Measurements from ENCODE around the gene MBOAT2.
A peak's percentile ranks its signal among the peaks of the same experiment; 100 is the strongest.
"Not testable (repeated sequence)": the region's sequence is repeated elsewhere in the genome, so short reads cannot be mapped to it uniquely, and the experiment has no call there.

The MBOAT2 gene, protein sequence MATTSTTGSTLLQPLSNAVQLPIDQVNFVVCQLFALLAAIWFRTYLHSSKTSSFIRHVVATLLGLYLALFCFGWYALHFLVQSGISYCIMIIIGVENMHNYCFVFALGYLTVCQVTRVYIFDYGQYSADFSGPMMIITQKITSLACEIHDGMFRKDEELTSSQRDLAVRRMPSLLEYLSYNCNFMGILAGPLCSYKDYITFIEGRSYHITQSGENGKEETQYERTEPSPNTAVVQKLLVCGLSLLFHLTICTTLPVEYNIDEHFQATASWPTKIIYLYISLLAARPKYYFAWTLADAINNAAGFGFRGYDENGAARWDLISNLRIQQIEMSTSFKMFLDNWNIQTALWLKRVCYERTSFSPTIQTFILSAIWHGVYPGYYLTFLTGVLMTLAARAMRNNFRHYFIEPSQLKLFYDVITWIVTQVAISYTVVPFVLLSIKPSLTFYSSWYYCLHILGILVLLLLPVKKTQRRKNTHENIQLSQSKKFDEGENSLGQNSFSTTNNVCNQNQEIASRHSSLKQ

DNA sequence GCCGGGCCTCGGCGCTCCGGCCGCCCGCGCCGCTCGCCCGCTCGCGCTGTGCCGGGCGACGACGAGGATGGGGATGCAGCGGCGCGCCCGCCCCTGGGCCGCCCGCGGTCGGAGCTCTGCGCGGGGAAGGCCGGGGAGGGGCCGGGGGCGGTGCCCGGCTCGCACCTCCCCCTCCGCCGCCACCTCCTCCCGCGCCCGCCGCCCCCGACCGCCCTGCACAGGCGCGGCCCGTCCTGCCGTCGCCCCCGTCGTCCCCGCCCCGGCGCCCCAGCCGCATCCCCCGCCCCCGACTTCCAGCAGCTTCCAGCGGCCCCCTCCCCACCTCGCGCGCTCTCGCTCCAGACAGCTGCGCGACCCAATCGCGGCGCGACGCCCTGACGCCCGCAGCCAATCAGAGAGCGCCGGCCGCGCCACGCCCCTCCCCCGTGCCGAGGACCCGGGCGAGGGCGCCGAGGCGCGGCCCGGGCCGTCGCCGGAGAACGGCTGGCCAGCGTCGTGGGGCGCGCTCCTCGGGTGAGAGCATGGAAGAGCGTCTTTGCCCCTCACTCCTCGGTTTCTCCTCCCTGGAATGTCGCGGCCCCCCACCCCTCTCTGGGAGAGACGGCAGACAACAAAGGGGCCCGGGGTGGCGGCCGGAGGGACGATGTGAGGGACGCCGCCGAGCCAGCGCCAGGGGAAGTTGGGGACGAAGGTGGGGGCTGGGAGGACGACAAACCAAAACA is at the start of gene MBOAT2:
TSS of gene MBOAT2 (minus strand) at position 69 of the 722 bp plus-strand sequence. CDS start 70 bp downstream, outside the sequence.
- peak; percentile 93 for DNase-seq (ENCODE audit: low spot score)
- in situ Hi-C loops (cut with MboI; ENCODE audit: low sequenced_read_pairs, unreplicated experiment) = no loop called here
- TF ChIP-seq CTCF (IDR thresholded peaks at IDR 0.05; ENCODE audit: borderline replicate concordance, control extremely low read depth, extremely low read depth, insufficient read depth, missing control alignments) = no peak

- DNase-seq (ENCODE audit: low spot score) = no peak
- in situ Hi-C loops (cut with MboI; ENCODE audit: low sequenced_read_pairs, unreplicated experiment) = no loop called here
- no peak for TF ChIP-seq CTCF (IDR thresholded peaks at IDR 0.05; ENCODE audit: borderline replicate concordance, control extremely low read depth, extremely low read depth, insufficient read depth, missing control alignments)
These were observed 49.5 kb upstream of the MBOAT2 start for GRCh38 chr2:9052821-9053533.

DNA sequence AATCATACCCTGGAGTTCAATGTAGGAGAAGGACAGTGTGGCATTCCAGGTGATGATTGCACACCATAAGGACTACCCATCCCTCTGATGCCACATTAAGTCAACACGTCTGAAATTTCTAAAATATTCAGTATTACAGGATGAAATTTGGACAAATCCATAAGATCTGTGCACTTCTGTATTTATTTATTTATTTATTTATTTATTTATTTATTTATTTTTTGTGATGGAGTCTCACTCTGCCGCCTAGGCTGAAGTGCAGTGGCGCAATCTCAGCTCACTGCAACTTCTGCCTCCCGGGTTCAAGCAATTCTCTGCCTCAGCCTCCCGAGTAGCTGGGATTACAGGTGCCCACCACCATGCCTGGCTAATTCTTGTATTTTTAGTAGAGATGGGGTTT is 48.0 kb upstream of the MBOAT2 start:
- DNase-seq (ENCODE audit: low spot score); in situ Hi-C loops (cut with MboI; ENCODE audit: low sequenced_read_pairs, unreplicated experiment): not testable (repeated sequence)

GRCh38 chr2:9050122-9050809 is 46.8 kb upstream of the MBOAT2 start:
- TF ChIP-seq CTCF (IDR thresholded peaks at IDR 0.05; ENCODE audit: borderline replicate concordance, control extremely low read depth, extremely low read depth, insufficient read depth, missing control alignments) = no peak
- in situ Hi-C loops (cut with MboI; ENCODE audit: low sequenced_read_pairs, unreplicated experiment) = no loop called here
- no peak for DNase-seq (ENCODE audit: low spot score)

DNA sequence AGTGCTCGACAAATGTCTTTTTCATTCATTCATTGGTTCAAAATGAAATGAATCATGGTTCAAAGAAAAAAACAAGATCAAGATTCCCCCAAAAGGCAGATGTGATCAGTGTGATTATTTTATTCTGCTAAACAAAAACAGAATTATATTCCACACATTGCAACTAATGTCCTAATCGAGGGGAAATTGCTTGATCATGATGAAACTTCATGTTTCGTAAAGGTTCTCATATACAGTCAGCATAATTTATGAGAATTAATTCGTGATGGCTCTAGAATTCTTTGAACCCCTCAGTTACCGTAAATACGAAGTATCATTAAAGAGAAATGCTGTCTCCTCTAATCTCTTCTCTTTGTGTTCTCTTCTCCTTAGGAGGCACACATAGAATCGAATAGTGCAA is 42.1 kb upstream of the MBOAT2 start:
- TF ChIP-seq CTCF (IDR thresholded peaks at IDR 0.05; ENCODE audit: borderline replicate concordance, control extremely low read depth, extremely low read depth, insufficient read depth, missing control alignments) = no peak
- no peak for DNase-seq (ENCODE audit: low spot score)
- in situ Hi-C loops (cut with MboI; ENCODE audit: low sequenced_read_pairs, unreplicated experiment) = no loop called here

GRCh38 chr2:9043491-9043890 is 40.0 kb upstream of the MBOAT2 start:
- DNase-seq (ENCODE audit: low spot score); in situ Hi-C loops (cut with MboI; ENCODE audit: low sequenced_read_pairs, unreplicated experiment): not testable (repeated sequence)

DNA sequence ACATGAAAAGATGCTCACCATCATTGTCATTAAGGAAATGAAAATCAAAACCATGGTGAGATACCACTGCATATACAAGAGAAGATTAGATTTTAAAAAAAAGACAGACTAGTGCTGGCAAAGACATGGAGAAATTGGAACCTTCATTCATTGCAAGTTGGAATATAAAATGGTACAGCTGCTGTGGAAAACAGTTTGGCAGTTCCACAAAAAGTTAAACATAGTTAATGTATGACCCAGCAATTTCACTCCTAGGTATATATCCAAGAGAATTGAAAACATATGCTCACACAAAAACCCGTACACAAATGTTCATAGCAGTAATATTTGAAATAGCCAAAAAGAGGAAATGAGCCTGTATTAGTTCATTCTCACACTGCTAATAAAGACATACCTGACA is 33.7 kb upstream of the MBOAT2 start:
- in situ Hi-C loops (cut with MboI; ENCODE audit: low sequenced_read_pairs, unreplicated experiment) = no loop called here
- TF ChIP-seq CTCF (IDR thresholded peaks at IDR 0.05; ENCODE audit: borderline replicate concordance, control extremely low read depth, extremely low read depth, insufficient read depth, missing control alignments) = no peak
- no peak for DNase-seq (ENCODE audit: low spot score)

Measured in GM13976 (cell line).